GM12872 (cell line): ENCODE measurements around the gene SH3TC1.

Experiments used
- TF ChIP-seq, protein P1 (sequence below): IDR thresholded peaks from 3 replicates; pipeline ENCODE4 v1.5.1; 2011; ENCODE audit warnings: low read depth, mild to moderate bottlenecking, low read length, moderate library complexity; ENCODE audit not compliant: insufficient read depth

Gene SH3TC1

DNA sequence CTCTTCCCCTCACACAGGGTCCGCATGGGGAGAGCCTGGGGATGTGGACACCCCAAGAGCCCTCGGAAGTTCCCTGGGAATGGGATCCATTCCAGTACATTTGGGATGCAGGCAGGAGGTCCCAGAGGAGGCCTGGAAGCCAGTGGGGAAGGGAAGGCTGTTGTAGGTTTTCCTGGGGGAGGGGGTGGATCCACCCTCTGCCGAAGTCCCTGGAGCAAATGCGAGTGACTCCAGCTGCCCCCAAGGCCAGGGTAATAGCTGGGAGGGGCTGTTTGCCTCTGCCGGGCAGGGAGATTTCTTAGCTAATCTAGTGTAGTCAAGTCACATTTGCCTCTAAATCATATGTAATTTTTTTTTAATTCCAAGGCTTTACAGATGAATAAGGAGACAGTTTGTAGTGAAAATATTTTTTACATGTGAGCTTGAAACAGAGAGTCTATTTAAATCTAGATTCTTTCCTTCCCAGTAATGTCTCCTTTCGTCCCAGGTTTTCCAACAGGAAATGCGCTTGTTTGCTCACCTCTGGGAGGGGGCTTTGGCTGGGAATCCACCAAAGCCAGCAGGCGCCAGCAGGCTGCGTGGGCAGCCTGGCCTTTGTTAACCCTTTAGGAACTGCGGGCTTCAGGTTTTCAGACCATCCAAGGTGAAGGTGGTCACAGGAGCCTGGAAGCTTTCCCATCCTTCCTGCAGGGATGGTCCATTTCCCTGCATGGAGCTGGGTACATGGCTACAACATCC is 26.8 kb downstream of the SH3TC1 start:
- TF ChIP-seq, protein P1, sequence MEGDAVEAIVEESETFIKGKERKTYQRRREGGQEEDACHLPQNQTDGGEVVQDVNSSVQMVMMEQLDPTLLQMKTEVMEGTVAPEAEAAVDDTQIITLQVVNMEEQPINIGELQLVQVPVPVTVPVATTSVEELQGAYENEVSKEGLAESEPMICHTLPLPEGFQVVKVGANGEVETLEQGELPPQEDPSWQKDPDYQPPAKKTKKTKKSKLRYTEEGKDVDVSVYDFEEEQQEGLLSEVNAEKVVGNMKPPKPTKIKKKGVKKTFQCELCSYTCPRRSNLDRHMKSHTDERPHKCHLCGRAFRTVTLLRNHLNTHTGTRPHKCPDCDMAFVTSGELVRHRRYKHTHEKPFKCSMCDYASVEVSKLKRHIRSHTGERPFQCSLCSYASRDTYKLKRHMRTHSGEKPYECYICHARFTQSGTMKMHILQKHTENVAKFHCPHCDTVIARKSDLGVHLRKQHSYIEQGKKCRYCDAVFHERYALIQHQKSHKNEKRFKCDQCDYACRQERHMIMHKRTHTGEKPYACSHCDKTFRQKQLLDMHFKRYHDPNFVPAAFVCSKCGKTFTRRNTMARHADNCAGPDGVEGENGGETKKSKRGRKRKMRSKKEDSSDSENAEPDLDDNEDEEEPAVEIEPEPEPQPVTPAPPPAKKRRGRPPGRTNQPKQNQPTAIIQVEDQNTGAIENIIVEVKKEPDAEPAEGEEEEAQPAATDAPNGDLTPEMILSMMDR = no peak

DNA sequence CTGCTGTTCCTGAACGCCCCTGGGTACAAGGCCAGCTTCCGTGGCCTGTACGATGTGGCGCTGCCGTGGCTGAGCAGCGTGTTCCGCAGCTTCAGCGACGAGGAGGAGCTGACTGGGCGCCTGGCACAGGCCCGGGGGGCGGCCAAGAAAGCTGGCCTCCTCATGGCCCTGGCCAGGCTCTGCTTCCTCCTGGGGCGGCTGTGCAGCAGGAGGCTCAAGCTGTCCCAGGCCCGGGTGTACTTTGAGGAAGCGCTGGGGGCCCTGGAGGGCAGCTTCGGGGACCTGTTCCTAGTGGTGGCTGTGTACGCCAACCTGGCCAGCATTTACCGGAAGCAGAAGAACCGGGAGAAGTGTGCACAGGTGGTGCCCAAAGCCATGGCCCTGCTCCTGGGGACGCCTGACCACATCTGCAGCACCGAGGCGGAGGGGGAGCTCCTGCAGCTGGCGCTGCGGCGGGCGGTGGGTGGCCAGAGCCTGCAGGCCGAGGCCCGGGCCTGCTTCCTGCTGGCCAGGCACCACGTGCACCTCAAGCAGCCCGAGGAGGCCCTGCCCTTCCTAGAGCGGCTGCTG is 28.2 kb downstream of the SH3TC1 start:
- TF ChIP-seq, protein P1 = no peak

DNA sequence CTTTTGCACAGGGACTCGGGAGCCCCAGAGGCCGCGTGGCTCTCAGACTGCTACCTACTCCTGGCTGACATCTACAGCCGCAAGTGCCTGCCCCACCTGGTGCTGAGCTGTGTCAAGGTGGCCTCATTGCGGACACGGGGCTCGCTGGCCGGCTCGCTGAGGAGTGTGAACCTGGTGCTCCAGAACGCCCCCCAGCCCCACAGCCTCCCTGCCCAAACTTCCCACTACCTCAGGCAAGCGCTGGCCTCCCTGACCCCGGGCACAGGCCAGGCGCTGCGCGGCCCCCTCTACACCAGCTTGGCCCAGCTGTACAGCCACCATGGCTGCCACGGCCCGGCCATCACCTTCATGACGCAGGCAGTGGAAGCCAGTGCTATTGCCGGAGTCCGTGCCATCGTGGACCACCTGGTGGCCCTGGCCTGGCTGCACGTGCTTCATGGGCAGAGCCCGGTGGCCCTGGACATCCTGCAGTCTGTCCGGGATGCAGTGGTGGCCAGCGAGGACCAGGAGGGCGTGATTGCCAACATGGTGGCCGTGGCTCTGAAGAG is 28.8 kb downstream of the SH3TC1 start:
- TF ChIP-seq, protein P1 = no peak

DNA sequence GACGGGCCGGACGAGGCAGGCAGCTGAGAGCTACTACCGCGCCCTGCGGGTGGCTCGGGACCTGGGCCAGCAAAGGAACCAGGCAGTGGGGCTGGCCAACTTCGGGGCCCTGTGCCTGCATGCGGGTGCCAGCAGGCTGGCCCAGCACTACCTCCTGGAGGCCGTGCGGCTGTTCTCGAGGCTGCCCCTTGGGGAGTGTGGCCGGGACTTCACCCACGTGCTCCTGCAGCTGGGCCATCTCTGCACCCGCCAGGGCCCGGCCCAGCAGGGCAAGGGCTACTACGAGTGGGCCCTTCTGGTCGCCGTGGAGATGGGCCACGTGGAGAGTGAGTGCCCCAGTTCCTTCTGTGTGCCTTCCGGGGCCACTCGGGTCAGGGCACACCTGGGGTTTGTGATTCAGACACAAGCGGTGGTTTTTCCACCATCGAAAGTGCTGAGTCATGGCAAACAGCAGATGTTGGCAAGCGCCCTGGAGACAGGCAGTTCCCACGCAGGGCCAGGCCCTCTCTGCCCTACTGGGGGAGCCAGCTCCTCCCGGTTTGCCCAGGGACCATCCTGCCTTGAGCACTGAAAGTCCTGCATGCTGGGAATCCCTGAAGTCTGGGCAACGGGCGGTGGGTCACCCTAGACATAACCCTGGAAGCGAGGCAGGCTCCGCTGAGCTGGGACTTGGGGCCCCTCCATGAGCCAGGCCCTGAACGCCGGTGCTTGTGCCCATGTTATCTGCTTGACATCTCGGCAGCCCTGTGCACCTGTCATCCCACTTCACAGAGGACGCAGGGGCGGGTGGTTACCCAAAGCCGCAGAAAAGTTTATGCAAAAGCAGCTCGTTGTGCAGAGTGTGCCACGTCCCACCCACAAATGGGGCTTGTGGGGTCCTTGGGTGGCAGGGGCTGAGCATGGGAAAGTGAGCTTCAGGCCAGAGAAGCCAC is 29.5 kb downstream of the SH3TC1 start:
- TF ChIP-seq, protein P1 = no peak

DNA sequence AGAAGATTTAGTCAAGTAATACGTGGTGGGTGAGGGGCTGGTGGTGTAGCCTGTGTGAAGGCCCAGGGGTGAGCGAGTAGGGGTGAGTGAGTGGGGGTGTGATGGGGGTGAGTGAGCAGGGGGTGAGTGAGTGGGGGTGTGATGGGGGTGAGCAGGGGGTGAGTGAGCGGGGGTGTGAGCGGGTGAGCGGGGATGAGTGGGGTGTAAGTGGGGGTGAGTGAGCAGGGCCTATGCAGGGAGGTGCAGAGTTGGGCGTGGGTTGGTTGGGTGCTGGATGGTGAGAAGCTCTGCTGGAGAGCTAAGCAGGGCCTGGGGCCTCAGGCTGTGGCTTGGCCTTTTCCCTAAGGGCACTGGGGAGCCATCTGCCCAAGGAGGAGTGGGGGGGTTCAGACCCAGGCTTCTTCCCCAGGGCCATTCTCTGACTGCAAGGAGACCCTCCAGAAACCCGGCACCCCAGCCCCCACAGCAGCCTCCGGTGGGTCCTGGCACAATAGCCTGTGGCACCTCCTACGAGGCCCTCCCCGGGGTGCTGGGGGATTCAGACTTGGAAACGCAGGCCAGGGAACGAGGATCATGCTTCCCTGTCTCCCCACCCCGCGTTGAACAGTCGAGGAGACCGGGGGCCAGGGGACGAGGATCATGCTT is 30.4 kb downstream of the SH3TC1 start:
- TF ChIP-seq, protein P1 = no peak

DNA sequence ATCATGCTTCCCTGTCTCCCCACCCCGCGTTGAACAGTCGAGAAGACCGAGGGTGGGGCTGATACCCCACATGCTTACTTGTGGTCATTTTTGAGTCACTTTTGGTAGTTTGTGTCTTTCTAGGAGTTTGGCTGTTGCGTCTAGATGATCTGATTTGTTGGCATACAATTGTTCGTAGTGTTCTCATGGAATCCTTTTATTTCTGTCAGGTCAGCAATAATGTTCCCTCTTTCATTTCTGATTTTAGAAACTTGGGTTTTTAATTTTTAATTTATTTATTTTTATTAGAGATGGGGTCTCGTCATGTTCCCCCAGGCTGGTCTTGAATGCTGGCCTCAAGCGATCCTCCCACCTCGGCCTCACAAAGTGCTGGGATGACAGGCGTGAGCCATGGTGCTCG is 30.9 kb downstream of the SH3TC1 start:
- TF ChIP-seq, protein P1 = no peak
